Measurements from ENCODE around the gene KCNH2. TPM values are rescaled to one million over a fixed set of nuclear protein-coding genes. Genes with fewer than 3 reads are reported as not detected.

The KCNH2 gene
- total RNA-seq, 4 donors from 2014 or later, result 2.4 to 8.5 (median 3.4) TPM

GRCh38 chr7:150999497-151000230 is 21.5 kb upstream of the KCNH2 start:
- no peaks in the 10 kb centered on the region for H3K9me3 ChIP-seq
- H3K27me3 ChIP-seq, result no peaks in the 10 kb centered on the region
- no peak overlapping the region for H3K27ac ChIP-seq
- no peak for DNase-seq
- TF ChIP-seq, protein P1, sequence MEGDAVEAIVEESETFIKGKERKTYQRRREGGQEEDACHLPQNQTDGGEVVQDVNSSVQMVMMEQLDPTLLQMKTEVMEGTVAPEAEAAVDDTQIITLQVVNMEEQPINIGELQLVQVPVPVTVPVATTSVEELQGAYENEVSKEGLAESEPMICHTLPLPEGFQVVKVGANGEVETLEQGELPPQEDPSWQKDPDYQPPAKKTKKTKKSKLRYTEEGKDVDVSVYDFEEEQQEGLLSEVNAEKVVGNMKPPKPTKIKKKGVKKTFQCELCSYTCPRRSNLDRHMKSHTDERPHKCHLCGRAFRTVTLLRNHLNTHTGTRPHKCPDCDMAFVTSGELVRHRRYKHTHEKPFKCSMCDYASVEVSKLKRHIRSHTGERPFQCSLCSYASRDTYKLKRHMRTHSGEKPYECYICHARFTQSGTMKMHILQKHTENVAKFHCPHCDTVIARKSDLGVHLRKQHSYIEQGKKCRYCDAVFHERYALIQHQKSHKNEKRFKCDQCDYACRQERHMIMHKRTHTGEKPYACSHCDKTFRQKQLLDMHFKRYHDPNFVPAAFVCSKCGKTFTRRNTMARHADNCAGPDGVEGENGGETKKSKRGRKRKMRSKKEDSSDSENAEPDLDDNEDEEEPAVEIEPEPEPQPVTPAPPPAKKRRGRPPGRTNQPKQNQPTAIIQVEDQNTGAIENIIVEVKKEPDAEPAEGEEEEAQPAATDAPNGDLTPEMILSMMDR (IDR thresholded peaks at IDR 0.05), result no peak
- TF ChIP-seq POLR2A (IDR thresholded peaks at IDR 0.05), result no peak
- H3K4me3 ChIP-seq, result no peak overlapping the region
- H3K4me1 ChIP-seq, result no peaks in the 10 kb centered on the region
- no peaks in the 10 kb centered on the region for H3K36me3 ChIP-seq

DNA sequence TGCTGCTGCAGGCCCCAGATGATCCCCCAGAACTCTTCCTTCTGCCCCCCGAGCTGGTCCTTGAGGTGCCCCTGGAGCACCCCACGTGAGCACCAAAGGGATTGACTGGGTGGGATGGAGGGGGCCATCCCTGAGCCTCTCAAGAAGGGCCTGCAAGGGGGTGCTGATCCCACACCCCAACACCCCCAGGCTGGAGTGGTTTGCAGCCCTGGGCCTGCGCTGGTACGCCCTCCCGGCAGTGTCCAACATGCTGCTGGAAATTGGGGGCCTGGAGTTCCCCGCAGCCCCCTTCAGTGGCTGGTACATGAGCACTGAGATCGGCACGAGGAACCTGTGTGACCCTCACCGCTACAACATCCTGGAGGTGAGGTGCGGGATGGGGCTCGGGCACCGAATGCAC is 20.9 kb upstream of the KCNH2 start:
- H3K27ac ChIP-seq, result no peak overlapping the region
- H3K4me3 ChIP-seq, result no peak overlapping the region
- no peaks in the 10 kb centered on the region for H3K36me3 ChIP-seq
- no peaks in the 10 kb centered on the region for H3K27me3 ChIP-seq
- no peaks in the 10 kb centered on the region for H3K4me1 ChIP-seq
- H3K9me3 ChIP-seq, result no peaks in the 10 kb centered on the region
- TF ChIP-seq, protein P1 (IDR thresholded peaks at IDR 0.05), result no peak
- TF ChIP-seq POLR2A (IDR thresholded peaks at IDR 0.05), result no peak
- no peak for DNase-seq

- Histone ChIP-seq H3K36me3 (no peaks in the 10 kb centered on the region), H3K4me1 (no peaks in the 10 kb centered on the region), H3K9me3 (no peaks in the 10 kb centered on the region), H3K27ac (no peak overlapping the region), H3K27me3 (no peaks in the 10 kb centered on the region), H3K4me3 (no peak overlapping the region)
- no peak for DNase-seq
- TF ChIP-seq, protein P1 (IDR thresholded peaks at IDR 0.05), result no peak
- no peak for TF ChIP-seq POLR2A (IDR thresholded peaks at IDR 0.05)
These were observed 20.2 kb upstream of the KCNH2 start for GRCh38 chr7:150998341-150998740.

GRCh38 chr7:150997817-150998216 is 19.7 kb upstream of the KCNH2 start:
- H3K27ac ChIP-seq, result no peak overlapping the region
- H3K36me3 ChIP-seq, result no peaks in the 10 kb centered on the region
- no peaks in the 10 kb centered on the region for H3K9me3 ChIP-seq
- no peaks in the 10 kb centered on the region for H3K4me1 ChIP-seq
- no peak for TF ChIP-seq POLR2A (IDR thresholded peaks at IDR 0.05)
- TF ChIP-seq, protein P1 (IDR thresholded peaks at IDR 0.05), result no peak
- H3K4me3 ChIP-seq, result no peak overlapping the region
- DNase-seq, result no peak
- no peaks in the 10 kb centered on the region for H3K27me3 ChIP-seq

DNA sequence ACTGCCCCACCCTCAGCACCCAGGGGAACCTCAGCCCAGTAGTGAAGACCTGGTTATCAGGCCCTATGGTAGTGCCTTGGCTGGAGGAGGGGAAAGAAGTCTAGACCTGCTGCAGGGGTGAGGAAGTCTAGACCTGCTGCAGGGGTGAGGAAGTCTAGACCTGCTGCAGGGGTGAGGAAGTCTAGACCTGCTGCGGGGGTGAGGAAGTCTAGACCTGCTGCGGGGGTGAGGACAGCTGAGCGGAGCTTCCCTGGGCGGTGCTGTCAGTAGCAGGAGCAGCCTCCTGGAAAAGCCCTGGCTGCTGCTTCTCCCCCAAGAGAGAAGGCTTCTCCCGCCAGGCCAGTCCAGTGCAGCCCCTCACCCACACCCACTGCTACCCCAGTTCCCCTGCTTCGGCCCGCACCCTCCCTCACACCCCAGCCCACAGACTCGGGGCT is 19.0 kb upstream of the KCNH2 start:
- H3K4me1 ChIP-seq, result no peaks in the 10 kb centered on the region
- DNase-seq, result no peak
- H3K36me3 ChIP-seq, result no peaks in the 10 kb centered on the region
- no peaks in the 10 kb centered on the region for H3K27me3 ChIP-seq
- no peak overlapping the region for H3K4me3 ChIP-seq
- H3K9me3 ChIP-seq, result no peaks in the 10 kb centered on the region
- no peak for TF ChIP-seq POLR2A (IDR thresholded peaks at IDR 0.05)
- TF ChIP-seq, protein P1 (IDR thresholded peaks at IDR 0.05), result no peak
- no peak overlapping the region for H3K27ac ChIP-seq
